Nephron progenitor cell (in vitro differentiated cells): Measurements from ENCODE around the gene PDE4B.

ENCODE experiments used
- DNase-seq: peaks from one replicate; pipeline ENCODE4 v3.0.0; 2021
- H3K27ac Mint-ChIP-seq: 2 replicates; pipeline ENCODE4 v1.8.0; 2021; ENCODE audit warnings: mild to moderate bottlenecking, moderate library complexity, mixed read lengths
- H3K27me3 Mint-ChIP-seq: 2 replicates; pipeline ENCODE4 v1.8.0; 2021; ENCODE audit warnings: mild to moderate bottlenecking, low read depth, mixed read lengths; ENCODE audit not compliant: poor library complexity
- H3K36me3 Mint-ChIP-seq: 2 replicates; pipeline ENCODE4 v1.8.0; 2021; ENCODE audit warnings: low read depth, mixed read lengths
- H3K4me1 Mint-ChIP-seq: 2 replicates; pipeline ENCODE4 v1.8.0; 2021; ENCODE audit warnings: mixed read lengths
- H3K4me3 Mint-ChIP-seq: 2 replicates; pipeline ENCODE4 v1.8.0; 2021; ENCODE audit warnings: mild to moderate bottlenecking, moderate library complexity, mixed read lengths
- H3K9me3 Mint-ChIP-seq: 2 replicates; pipeline ENCODE4 v1.8.0; 2021; ENCODE audit warnings: mild to moderate bottlenecking, moderate library complexity, mixed read lengths
- CTCF ChIP-seq: fragments of 200-600 bp; sonication (generic); IDR thresholded peaks from 2 replicates; pipeline ENCODE4 v1.5.0; 2021; ENCODE audit warnings: antibody characterized with exemption

The PDE4B gene

GRCh38 chr1:66250478-66250877 lies 457.8 kb downstream of the PDE4B start:
- H3K27ac Mint-ChIP-seq, result no peak overlapping the region
- no peaks in the 10 kb centered on the region for H3K36me3 Mint-ChIP-seq
- no peaks in the 10 kb centered on the region for H3K27me3 Mint-ChIP-seq
- no peaks in the 10 kb centered on the region for H3K9me3 Mint-ChIP-seq
- H3K4me1 Mint-ChIP-seq, result peaks cover 11% of the 10 kb centered on the region
- DNase-seq, result no peak
- no peak overlapping the region for H3K4me3 Mint-ChIP-seq
- no peak for TF ChIP-seq CTCF

GRCh38 chr1:66251546-66251945 lies 458.9 kb downstream of the PDE4B start:
- no peaks in the 10 kb centered on the region for H3K9me3 Mint-ChIP-seq
- H3K4me1 Mint-ChIP-seq, result peaks cover 11% of the 10 kb centered on the region
- no peak for TF ChIP-seq CTCF
- H3K27me3 Mint-ChIP-seq, result no peaks in the 10 kb centered on the region
- no peak overlapping the region for H3K4me3 Mint-ChIP-seq
- no peak for DNase-seq
- no peak overlapping the region for H3K27ac Mint-ChIP-seq
- no peaks in the 10 kb centered on the region for H3K36me3 Mint-ChIP-seq

GRCh38 chr1:66253330-66253921 lies 460.7 kb downstream of the PDE4B start:
- Mint-ChIP-seq H3K4me3 (no peak overlapping the region), H3K36me3 (no peaks in the 10 kb centered on the region), H3K27me3 (no peaks in the 10 kb centered on the region), H3K27ac (no peak overlapping the region), H3K4me1 (peaks cover 15% of the 10 kb centered on the region), H3K9me3 (no peaks in the 10 kb centered on the region)
- DNase-seq, result no peak
- TF ChIP-seq CTCF, result peak; percentile 64

- Mint-ChIP-seq H3K9me3 (no peaks in the 10 kb centered on the region), H3K27ac (no peak overlapping the region), H3K4me3 (no peak overlapping the region), H3K27me3 (no peaks in the 10 kb centered on the region), H3K4me1 (peaks cover 19% of the 10 kb centered on the region), H3K36me3 (no peaks in the 10 kb centered on the region)
- DNase-seq, result no peak
- TF ChIP-seq CTCF, result no peak
These were observed 462.1 kb downstream of the PDE4B start for GRCh38 chr1:66254785-66255184.

GRCh38 chr1:66256629-66257572 lies 464.2 kb downstream of the PDE4B start:
- peaks cover 19% of the 10 kb centered on the region for H3K4me1 Mint-ChIP-seq
- no peak for DNase-seq
- H3K9me3 Mint-ChIP-seq, result no peaks in the 10 kb centered on the region
- H3K4me3 Mint-ChIP-seq, result no peak overlapping the region
- no peaks in the 10 kb centered on the region for H3K27me3 Mint-ChIP-seq
- no peak overlapping the region for H3K27ac Mint-ChIP-seq
- H3K36me3 Mint-ChIP-seq, result no peaks in the 10 kb centered on the region
- no peak for TF ChIP-seq CTCF
